Measurements from ENCODE around the gene RAPSN.
A peak's percentile ranks its signal among the peaks of the same experiment; 100 is the strongest.

Gene RAPSN

DNA sequence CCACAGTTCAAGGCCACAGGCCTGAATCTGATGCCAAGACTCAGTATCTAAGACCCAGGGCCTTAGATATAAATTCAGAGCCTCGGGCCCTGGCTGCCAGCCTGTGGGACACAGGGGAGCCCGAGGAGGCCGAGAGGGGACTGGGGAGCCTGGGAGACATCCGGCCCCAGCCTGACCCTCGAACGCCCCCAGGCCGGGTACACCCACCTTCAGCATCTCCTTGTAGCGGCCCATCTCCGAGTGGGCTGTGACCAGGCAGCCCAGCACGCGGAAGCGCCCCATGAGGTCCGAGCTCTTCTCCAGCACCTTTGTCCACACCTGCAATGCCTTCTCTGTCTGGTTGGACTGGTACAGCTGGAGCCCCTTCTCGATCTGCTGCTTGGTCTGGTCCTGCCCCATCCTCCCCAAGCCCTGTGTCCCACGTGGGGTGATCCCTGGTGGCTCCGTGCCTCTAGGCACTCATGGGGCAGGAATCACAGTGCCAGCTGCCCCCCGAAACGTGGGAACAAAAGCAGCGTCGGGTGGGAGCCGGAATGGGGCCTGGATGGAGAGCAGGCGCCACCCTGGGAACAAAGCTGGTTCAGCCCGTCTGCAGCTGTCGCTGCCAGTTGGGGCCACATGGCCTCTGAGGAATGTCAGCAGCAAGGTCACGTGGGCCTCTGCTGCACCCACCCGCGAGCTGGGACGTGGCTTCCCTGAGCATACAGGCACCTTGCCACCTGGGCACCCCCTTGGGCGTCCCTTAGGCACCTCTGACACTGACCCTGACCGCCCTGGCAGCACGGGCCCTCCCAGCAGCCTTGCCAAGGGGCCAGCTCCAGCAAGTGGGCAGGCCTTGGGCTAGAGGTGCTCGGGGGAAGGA is at the start of gene RAPSN:
RAPSN (minus strand) TSS at position 571 of the 862 bp plus-strand sequence; CDS start at position 399, 172 bp downstream.
- DNase-seq (ENCODE audit: low read depth), result no peak

DNA sequence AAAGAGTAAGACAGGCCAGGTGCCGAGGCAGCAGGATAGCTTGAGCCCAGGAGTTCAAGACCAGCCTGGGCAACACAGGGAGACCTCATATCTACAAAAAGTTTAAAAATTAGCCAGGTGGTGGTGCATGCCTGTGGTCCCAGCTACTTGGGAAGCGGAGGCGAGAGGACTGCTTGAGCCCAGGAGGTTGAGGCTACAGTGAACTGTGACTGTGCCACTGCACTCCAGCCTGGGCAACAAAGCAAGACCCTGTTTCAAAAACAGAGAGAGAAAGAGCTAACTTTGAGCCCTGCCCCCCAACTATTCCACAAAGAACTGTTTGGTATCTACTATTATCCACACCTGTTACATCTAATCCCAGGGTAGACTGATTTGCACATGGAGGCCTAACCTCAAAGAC is 49.2 kb upstream of the RAPSN start:
- DNase-seq (ENCODE audit: low read depth), result no peak

DNA sequence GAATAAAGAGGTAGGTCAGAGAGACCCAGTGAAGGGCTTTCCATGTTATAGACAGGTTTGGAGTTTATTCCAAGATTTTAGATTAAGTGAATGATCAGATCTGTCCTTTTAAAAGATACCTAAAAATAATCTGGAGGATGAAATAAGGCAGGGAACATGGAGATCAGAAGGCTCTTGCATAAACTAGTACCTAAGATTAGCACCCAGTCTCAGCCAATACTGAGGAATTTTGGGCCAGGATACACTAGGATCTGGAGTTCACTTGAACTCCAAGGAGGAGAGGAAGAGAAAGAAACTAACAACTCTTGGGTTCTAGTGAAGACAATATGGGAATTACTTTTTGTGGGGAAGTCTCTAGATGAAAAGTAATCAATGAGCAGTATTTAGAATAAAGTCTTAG is 47.9 kb upstream of the RAPSN start:
- DNase-seq (ENCODE audit: low read depth), result no peak

DNA sequence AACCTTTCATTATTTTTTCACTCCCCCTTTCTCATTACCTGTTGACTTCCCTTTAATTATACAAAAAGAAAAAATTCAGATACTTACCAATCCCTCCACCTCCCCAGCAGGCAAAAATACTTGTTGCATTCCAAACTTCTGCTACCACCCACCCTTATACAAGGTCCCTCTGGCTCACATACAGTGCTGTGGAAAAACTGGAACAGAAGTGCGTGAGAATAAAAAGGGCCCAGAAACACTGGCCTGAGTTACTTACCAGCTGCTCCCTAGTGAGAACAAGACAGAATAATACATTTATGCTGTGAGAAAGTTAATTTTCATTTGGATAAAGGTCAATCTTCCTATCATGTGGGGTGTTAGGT is 46.9 kb upstream of the RAPSN start:
- DNase-seq (ENCODE audit: low read depth), result no peak

DNA sequence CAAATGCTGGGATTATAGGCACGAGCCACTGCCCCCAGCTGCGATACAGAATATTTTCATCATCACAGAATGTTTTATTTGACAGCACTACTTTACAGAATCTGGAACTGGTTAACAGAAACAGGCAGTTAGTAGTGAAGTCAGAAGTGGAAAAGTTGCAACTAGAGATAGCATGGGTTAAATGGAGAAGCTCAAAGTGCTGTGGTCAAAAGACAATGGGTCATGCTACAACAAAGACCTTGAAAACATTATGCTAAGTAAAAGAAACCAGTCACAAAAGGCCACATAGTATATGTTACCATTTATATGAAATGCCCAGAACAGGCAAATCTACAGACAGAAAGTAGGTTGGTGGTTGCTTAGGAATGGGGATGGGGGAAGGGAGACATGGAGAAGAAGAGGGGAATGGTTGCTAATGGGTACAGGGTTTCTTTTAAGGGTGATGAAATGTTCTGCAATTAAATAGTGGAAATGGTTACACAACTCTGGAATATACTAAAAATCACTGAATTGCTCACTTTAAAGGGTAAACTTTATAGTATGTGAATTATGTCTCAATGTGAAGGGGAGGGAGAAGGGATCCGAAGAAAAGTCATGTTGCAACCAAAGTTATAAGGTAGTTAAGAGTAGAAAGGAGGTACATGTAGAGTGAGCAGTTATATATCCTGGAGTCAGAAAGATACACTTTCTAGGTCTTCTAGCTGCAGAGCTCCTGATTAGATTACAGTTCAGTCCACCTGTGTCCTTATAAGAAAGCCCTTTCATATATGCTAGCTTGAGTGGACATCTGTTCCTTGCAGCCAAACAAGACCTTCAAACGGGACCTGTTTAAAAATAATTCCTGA is 46.3 kb upstream of the RAPSN start:
- no peak for DNase-seq (ENCODE audit: low read depth)

DNA sequence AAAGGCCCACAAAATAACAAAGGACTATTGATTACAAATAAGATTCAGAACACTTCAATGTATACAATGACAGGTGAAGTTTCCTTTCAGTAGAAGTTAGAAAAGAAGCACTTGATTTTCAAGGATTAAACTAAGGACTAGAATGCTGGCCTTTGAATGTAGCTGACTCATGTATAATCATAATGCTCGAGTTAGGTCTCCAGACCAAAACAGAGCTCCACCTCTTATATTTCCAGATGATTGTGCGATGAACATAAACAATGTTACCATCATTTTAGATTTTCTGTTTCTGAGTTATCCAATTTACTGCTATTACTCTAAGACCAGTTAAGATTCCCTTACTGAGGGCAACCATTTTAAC is 40.4 kb upstream of the RAPSN start:
- peak; percentile 53 for DNase-seq (ENCODE audit: low read depth)

DNA sequence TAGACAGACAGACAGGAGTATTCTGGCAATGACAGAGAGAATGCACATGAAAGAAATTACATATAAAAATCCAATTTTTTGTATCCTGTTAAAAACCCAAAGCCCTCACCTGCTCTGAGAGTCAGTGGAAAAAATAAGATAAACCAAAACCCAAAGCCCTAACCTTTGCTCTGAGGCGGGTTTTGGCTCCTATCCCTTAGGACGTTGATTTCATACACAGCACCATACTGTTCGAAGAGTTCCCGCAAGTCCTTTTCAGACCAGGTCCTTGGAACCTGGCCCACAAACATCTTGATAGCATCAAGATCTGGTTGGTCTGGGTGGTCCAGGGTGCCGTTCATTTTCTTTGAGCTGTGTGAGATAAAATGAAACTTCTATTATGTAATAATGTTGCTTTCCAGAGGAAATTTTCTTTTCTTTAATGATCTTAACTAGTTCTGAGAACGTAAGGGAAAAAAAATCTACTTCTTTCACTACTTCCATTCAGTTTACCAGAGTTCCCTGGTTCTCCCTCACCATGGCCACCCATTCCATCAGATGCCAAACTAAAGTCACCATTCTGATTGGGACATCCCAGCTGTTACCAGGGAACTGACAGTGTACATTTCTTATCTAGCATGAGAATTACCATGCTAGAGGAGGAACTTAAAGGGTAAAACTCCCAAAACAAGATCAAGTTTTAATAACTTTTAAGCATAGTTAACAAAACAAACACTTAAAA is 39.9 kb upstream of the RAPSN start:
- no peak for DNase-seq (ENCODE audit: low read depth)

DNA sequence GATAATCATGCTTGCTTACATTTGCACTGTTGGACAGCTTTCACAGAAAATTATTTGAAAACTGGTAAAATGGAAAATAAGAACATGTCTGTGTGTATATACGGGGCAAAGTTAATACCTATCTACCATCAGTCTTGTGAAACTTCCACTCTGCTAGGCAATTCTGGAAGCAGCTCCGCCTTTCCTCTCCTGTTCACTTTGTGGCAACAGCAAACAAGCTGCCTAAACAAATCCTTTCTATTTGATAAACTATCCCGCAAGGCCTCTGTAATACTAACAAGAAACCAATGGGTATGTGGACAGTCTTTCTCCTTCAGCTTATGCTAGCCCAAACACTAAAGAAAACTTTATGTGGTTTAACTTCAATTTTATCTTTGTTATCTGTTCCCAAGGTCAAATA is 39.2 kb upstream of the RAPSN start:
- no peak for DNase-seq (ENCODE audit: low read depth)

DNA sequence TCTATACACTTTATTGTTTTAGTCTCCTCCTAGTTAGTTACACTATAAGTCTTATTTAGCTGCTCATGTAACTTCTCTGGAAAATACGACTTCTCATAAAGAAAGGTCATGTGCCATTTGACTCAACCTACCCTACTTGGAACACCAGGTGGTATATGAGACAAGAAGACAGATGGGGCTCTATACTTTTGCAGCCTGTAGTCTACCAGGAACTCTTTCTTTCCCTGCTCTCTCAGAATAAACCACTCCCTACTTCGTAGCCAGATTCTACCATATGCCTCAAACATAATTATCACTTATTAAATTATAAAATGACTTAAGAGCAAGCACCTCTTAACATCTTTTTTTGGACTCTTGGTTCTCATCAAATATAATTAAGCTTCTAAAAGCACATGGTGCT is 38.5 kb upstream of the RAPSN start:
- DNase-seq (ENCODE audit: low read depth), result no peak

DNA sequence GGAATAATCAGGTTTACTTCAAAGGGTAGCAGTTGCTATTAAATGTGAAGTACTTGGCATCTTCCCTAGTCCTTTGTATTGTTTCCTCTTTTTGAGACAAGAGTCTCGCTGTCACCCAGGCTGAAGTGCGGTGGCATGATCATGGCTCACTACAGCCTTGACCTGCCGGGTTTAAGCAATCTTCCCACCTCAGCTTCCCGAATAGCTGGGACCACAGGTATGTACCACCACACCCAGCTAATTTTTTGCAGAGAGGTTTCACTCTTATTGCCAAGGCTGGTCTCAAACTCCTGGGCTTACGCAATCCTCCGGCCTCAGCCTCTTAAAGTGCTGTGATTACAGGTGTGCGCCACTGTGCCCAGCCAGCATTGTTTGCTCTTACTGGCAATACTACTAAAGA is 36.2 kb upstream of the RAPSN start:
- no peak for DNase-seq (ENCODE audit: low read depth)

DNA sequence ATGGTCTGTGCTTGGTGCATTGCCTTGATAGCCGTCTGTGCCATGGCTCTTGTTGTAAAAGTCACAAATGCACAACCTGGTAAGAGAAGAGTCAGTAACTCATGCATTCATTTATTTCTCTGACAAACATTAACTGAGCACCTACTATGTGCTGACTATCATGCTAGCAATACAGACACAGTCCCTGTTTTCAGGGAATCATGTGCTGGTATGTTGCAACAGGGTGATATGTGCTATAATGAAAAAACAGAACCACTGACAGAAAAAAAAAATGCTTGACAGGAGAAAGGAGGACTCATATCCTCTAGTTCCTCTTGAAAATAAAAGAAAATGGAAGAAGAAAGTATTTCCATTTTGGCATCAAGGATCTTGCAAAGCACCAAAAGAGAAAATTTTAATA is 34.5 kb upstream of the RAPSN start:
- DNase-seq (ENCODE audit: low read depth), result no peak

DNA sequence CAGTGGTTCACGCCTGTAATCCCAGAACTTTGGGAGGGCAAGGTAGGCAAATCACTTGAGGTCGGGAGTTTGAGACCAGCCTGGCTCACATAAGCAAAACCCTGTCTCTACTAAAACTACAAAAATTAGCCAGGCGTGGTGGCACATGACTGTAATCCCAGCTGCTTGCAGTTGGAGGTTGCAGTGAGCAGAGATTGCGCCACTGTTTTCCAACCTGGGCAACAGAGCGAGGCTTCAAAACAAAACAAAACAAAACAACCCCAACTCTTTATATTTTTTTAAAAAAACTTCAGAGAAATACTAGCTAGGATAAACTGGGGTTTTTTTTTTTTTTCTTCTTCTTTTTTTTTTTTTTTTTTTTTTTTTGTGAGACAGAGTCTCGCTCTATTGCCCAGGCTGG is 31.8 kb upstream of the RAPSN start:
- no peak for DNase-seq (ENCODE audit: low read depth)

DNA sequence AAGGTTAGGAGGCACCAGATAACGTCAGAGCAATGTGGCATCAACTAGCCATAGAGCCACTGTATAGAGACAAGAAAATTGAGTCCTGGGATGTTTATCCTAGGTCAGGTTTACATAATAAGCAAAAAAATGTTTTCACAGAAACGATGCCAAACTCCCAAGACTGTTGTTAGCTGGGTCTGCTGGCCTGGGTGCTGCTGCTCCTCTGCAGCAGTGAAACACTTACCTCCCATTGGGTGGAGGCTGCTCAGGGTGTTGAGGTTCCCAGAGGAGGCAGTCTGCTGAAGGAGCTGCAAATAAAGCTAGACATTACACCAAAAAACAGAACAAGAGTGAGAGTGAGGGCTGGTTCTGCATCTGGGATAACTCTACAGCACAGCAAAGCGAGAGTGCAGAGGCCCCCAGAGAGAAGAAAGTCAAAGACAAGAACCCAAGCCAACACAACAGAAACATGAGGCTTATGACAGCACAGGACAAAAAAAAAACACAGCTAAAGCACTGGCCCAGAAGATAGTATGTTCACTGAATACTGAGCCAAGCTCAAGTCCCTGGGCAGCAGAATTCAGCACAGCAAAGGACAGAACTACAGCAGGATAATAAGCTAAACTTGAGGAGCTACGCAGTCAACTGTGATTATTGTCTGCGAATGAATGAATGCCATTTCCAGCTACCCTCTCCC is 29.9 kb upstream of the RAPSN start:
- no peak for DNase-seq (ENCODE audit: low read depth)

DNA sequence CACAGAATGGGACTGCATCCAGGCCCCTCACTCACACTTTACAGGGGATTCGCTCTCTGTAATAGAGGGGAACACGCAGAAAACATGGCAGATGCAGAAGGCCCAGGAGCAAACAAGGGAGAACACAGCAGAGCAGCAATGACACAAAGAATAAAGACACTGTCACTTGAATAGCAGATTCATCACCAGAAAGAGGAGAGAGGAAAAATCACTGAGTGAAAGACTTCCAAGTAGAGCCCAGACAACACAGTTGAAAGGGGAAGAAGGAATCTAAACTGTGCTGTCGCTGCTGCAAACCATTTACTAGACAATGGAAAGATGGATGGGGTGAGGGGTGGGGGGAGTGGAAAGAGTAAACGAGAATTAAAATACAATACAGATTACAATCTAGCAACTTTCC is 28.8 kb upstream of the RAPSN start:
- no peak for DNase-seq (ENCODE audit: low read depth)

DNA sequence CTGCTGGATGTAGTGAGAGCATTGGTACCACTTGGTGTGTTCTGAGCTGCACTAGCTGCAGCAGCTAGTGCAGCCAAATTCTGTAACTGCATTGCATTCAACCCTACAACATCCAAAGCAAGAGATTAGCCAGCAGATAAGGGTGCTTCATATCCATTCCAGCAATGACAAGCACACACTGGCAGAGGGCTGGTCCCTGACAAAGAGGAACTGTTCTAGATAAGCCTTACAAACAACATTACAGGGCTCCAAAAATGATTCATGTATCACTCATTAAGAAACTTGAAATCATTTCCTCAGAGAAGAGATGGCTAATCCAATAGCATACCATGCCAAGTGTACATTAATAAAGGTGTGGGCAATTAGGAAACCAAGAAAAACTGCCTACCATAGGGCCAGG is 28.4 kb upstream of the RAPSN start:
- peak; percentile 75 for DNase-seq (ENCODE audit: low read depth)

DNA sequence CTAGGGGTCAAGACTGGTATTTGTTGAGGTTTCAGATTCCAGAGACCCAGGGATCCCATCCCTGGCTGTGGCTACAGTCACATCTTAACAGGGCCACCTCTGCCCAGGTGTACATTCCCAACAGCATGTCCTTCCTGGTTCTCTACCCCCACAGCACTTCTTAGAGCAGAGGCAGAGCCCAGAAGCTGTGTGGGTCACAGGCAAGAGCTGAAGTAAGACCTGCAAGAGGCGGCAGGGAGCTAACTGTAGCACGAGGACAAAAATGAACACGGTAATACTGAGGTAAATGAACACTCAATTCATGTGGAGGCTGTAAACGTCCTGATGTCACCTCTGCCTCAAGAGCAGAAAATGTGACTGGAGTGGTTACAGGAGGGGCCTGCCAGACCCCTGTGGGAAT is 21.7 kb upstream of the RAPSN start:
- no peak for DNase-seq (ENCODE audit: low read depth)

DNA sequence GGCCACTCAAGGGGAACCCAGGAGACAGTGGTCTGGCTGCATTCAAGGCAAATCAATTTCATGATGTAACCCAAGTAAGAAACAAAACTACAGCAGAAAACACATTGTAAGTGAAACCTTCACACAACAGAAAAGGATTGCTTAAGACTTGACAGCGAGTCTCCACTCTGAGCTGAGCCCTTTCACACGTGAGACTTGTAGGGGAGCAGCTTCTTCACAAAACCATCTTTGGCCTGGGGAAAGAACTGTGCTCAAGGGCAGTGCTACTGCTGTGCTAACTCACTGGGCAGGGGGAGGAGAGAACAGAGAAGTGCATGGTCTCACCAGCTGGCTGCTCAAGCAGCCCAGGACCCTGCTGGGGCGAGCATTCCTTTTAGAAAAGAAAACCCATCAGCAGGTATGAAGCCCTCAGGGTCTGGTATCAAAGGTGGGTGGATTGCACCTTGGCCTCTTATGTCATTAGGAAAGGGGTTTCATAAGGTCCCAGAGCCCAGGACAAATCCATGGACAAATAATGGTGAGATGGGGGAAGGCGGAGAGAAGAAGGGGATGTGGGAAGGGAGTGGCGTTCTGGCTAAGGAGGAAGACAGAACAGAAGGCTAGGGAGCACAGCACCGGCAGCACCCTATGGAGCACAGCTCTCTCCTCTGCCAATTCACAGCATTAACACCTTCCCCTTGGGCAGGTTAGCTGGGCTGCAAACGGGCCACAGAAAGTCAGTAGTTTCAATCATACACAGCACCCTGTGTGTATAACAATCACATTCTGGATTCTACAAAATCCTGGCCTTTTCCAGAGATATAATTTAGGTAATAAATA is 20.6 kb upstream of the RAPSN start:
- DNase-seq (ENCODE audit: low read depth), result no peak

DNA sequence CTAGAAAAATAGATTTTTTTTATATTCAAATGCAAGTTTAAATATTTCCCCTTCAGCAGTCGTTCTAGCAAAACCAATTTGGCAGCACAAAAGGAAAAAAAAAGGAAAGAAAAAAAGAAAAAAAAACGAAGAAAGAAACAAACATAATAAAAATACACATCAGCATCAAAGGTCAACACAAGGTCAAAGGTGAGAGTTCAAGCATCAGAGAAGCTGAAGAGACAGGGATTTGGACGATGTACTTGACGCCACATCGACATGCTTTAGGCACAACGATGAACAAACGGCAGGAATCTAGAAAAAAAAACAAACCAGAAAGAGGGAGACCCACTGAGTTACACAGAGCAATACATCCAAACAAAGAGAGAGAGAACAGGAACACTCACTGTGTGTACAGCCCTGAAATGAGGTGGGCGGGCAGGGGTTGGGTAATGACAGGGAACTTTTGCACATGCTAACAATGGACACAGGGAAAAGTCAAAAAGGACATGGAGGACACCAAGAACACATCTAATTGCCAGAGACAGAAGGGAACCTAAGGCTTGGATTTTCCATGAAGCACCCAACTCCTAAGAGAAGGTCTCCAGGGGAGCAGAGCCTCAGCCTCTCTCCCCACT is 19.8 kb upstream of the RAPSN start:
- no peak for DNase-seq (ENCODE audit: low read depth)

DNA sequence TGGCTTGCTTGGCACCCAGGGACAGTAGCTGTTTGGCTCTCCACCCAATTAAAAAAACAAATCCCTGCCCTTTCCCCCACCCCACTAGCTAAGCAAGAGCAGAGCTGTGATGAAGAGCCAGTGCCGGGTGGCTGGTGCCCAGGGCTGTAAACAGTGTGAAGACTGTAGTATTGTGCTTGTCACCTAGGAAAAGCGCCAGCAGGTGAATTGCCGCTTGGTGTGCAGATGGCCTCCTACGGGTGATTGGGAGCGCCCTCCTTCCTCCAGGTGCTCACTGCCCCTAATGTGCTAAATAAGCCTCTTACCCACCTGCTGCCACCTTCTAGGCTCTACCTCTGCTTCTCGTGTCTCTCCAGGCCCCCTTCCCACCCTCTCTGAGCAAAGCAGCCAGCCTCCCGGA is 18.4 kb upstream of the RAPSN start:
- DNase-seq (ENCODE audit: low read depth), result no peak

DNA sequence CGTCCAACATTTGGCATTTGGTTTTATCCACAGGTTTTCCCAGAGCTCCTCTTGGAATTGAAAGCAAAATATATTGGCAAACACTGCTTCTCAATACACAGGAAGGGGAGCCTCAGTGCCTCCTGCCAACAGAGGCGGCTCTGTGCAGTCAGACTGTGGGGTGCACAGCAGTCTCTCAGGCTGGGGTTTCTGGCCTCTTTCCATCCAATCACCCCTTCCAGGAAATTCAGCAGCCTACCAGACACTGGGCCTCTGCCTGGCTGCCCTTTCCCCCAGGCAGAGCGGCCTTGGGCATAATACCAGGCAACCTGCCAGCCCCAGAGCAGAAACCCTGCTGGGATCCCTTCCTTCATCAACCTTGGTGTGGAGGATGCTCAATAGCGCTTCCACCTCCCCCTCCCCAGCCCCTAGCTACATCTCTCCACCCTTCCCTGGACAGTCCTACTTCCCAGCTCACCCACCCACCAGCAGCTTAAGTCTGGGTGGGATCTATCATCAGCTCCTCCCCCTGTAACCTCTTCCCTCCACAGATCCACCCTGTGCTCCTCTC is 17.8 kb upstream of the RAPSN start:
- DNase-seq (ENCODE audit: low read depth), result no peak

DNA sequence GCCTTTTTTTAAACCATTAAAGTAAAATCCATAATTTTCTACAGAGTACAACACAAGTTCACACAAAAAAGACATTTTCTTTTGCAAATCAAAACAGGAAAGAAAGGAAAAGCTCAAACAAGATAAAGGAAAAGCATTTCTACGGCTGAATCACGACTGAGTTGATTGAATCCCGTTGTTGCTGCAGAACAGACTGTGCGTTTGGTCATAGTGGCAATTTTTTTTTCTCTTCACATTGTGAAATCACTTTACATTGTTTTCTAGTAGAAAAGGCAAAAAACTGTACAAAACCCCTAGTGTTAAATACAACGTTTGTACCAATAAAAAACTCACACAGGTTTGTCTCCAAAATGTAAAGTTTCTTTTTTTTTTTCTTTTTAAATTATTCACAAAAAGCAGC is 17.3 kb upstream of the RAPSN start:
- no peak for DNase-seq (ENCODE audit: low read depth)

Measured in ELR (cell line).